ENCODE measurements around the gene PDLIM7.

Gene PDLIM7

DNA sequence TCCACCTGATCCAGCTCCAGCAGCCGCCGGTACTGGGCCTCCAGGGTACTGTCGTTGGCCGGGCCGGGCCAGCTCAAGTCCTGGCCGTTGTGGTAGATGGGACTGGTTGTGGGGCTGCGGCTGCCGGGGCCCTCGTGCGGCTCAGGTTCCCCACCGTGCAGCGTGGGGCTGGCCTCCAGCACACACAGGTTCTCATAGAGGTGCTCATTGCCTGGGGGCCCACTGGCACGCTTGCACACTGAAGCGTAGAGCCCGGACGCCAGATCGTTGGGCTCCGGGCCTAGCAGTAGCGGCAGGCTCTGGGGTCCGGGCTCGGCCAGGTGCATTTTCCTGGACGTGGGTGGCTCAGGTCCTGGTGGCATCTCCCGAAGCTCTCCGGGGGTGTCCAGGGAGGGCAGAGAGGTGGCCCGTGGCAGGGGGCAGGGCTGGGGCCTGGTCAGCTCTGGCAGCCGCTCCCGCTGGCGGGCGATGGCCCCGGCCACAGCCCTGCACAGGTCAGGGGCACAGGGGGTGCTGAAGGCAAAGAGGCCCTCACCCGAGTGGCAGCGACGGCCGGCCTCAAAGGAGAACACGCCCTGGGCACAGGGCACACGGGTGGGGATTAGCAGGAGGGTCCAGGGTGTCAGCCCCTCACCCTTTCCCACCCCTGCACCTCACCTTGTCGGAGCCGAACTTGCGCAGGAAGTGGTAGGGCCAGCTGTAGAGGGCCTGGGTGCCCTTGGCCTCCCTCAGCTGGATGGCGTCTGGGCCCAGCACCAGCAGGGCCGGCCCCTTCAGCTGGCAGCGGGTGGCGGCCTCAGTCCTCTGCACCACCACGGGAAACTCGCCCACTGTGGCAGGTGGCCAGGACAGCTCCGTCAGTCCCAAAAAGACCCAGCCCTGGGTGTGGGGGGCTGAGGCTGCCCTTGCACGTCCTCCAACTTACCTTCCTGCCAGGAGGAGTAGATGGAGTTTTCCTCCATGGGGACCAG lies 7.0 kb upstream of the PDLIM7 start:
- no peak for DNase-seq

DNA sequence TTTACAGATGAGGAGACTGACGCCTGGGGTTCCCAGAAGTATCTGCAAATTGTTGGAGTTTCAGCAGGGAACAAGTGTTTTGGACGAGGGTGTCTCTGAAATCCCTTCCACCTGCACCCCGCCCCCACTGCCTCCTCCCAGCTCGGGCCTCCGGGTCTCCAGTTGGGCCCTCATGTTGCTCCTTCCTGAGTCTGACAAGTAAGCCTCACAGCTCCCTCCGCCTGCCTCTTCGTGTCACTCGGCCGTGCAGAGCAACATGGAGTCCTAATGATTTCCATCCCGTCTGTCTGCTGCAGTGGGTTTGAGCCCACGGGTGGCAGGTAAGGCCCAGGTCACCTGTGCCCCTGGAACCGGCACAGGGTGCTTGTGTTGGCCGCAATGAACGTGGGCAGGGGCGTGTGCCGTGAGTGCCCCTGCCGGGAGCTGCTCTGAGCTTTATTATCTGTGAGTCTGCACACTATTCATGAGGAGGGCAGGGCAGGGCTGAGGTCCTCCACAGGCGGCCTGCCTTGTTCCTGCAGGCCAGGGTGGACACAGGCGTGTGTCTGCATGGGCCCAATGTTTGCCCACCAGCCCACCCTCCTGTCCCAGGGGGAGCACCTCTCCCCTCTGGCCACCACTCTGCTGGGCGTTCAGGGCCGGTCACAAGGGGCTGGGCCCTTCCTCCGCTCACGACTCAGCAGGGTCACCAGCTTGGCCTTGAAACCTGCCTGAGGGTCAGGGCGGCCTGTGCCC lies 6.1 kb upstream of the PDLIM7 start:
- DNase-seq, result no peak

DNA sequence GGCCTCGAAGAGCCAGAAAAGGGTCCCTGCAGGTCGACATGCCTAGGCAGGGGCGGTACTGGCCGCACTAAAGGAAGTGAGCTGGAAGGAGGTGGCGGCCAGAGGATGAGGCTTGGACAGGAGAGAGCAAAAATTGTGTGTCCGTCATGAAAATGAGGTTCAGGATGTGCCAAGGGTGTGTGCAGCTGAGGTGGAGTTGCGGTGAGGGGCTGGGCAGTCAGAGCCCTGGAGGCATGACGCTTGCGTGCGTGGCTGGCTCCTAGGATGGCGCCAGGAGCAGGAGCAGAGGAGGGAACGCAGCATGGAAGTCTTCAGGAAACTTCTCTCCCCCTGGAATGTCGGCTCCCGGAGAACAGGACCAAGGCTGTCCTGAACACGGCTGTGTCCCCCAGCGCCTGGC lies 5.5 kb upstream of the PDLIM7 start:
- DNase-seq, result no peak

DNA sequence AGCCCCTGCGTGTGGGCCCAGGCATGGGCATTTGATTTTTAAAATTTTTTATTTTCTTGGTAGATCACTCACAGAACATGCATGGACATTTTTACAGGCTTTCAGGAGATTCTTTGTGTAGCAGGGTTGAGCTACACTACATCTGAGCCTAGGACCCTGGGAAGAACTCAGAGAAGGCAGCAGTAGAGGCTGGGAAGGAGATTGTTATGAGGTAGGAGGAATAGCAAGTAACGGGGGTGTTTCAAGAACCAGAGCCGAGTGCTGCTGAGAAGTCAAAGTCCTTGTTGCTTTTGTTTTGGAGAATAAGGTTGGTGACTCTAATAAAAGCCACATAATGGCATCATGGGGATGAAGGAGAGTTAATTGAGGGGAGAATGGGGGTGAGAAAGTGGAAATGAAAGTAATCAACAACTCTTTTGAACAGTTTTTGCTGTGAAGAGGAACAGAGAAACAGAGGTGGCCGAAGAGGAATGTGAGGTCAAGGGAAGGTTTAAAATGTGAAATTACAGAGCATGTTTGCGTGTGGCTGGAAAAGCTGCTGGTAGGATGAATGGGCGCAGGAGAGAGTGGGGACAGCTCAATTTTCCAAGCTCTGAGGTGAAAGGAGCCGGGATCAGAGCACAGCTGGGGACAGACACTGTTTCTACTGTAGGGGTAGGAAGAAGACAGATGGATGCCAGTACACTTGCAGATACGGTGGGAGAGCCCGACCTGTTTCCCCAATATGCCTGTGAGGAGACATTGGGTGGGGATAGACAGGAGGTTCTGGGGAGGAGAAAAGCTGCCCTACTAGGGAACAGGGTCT lies 4.7 kb upstream of the PDLIM7 start:
- no peak for DNase-seq

DNA sequence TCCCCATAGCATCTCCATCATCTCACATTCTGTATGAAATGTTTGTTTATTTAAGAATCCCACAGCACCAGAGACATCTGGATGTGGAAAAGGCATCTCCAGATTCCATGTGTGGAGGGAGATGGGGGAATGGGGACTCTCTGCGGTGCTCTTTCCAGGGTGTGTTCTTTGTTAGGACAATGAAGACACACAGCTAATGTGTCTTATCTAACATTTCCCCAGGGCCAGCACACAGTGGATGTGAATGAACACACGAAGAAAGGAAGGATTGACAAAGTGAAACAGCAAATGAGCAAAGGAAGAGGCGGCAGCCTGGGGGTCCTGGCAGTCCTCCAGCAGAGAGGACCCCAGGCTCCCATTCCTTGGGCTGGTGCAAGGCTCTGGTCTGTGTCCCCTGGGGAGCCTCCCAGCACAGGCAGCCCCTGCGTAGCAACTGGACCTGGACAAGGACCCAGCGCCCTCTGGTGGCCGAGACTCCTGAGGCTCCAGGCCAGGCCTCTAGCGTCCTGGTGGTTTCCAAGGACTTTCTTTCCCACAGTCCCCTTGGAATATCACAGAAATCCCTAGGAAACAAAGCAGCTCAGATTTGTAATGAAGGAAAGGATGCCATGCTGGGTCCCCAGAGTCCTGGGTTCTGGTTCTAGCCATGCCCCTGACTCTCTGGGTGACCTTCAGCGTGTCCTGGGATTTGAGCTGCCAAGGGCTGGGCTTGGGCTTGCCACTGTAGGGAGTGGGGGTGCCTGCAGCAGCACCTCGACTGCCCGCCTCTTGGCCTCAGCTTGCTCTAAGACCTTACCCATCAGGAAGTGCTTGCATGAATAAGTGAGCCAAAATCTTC lies 3.5 kb upstream of the PDLIM7 start:
- DNase-seq, result peak; percentile 22

DNA sequence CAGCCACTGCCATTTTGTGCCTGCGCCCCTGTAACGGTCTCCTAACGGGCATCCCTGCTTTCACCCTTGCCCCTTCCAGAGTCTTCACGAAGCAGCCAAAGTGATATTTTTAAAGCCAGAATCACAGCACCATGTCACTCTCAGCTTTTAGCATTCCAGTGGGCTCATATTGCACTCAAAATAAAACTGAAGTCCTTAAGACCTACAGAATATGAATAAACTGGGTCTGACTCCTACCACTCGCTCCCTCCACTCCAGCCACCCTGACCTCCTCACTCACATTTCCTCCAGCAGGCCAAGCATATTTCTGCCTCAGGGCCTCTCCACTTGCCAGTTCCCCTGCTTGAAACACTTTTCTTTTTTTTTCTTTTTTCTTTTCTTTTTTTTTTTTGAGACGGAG lies 2.4 kb upstream of the PDLIM7 start:
- no peak for DNase-seq

DNA sequence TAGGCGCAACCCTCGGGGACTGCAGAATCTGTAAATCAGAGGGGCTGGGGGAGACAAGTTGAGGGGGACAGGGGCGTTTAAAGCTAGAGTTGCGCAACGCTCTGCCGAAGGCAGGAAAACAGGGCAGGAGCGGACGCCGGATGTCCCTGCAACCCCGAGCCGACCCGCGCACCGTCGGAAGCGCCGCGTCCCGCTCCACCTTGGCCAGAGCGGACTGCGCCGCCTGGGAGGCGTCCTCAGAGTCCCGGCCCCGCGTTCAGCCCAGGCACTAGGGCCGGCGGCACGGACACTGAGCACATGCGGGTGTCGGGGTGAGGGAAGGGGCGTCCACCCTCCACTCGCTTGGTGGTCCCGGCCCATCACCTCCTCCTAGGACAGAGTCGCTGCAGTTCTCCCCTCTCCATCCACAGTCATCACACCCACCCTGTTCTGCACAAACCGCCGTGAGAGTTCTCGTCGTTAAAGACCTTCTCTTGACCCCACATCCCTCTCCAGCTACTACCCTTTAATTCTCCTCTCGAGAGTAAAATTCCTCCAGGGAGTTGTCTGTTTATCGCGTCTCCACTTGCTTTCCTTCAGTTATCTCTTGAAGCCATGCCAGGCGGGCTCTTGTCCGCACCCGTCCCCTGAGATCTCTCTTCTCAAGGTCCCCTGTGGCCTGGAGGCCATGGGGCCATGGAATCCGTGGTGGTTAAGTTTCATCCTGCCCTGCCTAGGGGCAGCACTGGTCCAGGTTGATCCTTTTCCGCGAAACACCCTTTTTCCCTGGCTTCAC lies 796 bp upstream of the PDLIM7 start:
- no peak for DNase-seq

DNA sequence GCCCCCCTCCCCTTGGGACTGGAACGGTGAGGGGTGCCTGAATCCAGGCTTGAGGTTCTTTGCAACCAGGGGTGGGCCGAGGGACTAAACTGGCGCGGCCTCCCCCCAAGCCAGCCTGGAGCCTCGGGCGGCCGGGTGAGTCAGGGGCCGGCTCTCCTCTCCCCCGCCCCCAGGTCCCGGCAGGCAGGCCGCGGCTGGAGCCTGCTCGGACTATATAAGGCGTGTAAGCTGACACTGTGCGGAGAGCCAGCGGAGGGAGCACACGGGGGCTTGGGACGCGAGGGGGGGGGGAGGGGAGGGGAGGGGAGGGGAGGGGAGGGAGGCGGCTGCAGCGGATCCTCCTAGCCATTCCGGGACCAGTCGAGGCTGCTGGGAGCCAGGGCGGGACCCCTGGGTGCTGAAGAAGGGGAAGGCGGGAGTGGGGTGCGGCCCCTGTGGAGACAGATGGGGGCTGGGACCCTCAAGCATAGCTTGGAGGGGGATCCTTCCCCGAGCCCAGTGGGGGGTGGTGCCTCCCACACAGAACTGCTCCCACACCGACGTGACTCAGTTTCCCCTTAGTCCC lies 595 bp downstream of the PDLIM7 start:
- peak; percentile 77 for DNase-seq

DNA sequence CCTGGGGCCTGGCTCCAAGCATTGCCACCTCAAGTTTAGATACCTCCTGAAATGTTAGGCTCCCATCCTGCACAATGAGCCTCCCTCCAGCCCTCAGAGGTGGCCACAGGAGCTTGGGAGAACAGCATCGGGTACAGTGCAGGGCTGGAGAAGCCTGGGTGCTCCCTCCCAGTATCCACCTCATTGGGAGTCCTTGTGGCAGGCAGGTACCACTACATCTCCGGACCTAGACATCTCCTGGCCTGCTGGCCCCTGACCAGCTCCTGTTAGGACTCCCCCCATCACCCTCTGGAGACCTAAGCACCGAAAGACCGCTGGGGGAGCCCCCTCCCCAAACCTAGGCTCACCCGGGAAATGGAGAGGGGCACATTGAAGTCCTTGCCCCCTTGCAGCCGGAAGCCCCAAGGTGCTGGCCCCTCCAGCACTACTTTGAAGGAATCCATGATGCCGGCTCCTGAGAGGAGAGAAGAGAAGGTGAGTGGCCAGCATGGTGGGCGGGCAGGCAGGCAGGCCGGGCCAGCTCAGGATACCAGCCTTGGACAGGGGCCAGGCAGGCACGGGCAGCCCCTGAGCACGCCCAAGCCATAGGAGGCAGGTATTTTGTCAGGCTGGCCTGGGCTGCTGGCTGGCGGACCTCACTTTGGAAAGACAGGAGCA lies 1.2 kb downstream of the PDLIM7 start:
- peak; percentile 66 for DNase-seq

DNA sequence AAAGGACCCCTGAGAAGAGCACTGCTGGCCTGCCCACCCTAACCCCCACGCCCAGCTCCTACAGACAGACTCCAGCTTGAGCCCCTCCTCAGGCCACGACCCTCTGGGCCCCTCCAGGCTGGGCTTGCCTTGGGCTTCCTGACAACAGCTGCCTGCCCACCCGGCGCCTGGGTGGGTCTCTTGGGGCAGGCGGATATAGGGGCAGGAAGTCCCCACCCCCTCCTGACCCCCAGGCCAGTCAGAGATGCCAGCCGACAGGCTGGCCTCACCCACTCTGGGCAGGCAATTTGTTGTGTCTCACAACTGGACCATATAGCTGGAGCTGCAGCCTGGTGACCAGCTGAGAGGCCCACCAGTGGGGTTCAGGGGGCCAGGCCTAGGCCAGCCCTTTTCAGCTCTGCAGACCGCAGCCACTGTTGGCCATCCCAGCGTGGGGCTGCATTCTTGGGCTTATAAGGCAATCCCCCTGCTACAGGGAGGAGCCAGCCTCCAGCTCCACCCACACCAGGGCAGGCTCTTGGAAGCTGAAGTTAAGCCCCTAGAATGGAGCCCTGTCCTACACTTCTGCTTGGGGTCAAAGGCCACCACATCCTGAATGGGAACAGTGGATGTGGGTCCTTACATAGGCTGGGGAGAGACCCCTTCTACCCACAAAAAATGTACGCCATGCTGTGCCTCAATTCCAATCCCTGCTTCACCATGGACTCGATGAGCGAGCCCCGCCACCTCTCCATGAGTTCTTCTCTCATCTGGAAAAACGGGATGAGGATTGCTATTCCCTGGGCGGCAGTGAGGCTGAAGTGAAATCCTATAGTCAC lies 2.0 kb downstream of the PDLIM7 start:
- DNase-seq, result peak; percentile 64

DNA sequence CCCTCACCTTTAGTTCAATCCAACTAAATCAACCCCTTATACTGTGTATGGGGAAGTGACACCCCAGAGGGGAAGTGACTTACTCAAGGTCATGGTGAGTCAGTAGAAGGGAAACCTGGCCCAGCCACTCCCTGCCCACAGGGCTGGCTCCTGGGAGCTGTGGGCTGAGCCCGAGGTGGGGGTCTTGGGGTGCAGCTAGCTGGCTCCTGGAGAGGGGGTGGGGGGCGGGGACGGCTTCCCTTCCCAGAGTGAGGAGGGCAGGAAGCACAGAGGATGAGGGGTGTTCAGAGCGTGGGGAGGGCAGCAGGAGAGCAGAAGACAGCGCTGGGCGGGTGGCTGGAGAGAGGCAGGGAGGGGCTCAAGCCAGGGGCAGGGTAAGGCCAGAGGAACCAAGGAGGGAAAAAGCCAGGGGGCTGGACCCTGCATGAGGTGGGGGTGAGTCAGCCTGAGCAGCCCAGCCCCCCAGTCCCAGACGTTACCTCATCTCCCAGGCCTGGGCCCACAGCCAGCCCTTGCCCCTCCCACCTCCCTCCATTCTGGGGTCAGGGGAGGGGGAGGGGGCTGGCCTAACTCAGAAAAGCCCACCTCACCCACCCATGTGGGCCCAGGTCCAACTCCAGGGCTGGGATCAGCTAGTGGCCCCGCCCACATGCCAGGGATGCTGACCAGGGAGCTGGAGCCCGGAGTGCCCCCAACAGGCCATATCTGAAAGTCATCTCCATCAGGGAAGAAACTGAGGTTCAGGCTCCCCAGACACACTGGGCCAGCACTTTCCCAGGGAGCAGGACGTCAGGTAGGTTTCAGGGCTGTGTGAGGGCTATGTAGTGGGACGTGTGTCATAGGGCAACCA lies 2.8 kb downstream of the PDLIM7 start:
- peak; percentile 94 for DNase-seq

DNA sequence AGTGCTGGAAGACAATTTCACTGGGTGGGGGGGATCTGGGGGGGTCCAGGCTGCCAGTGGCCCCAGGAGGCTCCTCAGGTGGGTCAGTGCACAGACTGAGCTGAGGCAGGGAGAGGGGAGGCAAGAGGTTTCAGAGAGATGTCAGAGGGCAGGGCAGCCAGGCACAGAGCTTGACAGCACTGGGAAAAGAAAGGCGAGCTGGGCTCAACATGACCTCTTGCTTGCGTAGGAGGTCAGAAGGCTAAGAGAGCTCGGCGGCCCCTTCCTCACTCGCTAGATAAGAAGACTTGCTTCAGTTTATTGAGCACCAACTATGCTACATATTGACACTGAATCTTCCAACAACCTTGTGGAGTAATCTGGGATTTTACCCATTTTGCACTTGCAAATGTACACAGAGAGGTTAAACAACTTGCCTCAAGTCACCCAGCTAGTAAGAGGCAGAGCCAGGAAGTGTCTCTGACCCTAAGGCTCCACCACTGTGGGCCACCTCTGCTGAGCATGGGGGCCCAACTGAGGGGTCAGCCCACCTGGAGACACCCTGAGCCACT lies 3.5 kb downstream of the PDLIM7 start:
- DNase-seq, result no peak

DNA sequence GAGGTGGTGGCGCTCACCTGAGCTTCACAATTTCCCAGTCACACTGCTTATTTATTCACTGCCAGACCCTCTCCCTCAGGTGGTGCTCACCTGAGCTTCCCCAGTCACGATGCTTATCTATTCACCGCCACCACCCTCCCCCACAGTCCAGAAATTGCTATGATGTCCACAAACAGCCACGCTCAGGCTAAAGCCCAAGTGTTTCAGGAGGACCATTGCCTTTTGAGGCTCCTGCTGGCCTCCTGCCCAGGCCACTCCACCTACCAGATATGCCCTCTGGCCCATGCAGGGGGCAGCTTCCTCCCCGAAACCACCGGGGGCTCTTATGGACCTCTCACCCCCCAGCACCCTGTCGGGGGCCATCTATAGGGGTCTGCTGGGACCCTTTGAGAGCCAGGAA lies 4.6 kb downstream of the PDLIM7 start:
- no peak for DNase-seq

DNA sequence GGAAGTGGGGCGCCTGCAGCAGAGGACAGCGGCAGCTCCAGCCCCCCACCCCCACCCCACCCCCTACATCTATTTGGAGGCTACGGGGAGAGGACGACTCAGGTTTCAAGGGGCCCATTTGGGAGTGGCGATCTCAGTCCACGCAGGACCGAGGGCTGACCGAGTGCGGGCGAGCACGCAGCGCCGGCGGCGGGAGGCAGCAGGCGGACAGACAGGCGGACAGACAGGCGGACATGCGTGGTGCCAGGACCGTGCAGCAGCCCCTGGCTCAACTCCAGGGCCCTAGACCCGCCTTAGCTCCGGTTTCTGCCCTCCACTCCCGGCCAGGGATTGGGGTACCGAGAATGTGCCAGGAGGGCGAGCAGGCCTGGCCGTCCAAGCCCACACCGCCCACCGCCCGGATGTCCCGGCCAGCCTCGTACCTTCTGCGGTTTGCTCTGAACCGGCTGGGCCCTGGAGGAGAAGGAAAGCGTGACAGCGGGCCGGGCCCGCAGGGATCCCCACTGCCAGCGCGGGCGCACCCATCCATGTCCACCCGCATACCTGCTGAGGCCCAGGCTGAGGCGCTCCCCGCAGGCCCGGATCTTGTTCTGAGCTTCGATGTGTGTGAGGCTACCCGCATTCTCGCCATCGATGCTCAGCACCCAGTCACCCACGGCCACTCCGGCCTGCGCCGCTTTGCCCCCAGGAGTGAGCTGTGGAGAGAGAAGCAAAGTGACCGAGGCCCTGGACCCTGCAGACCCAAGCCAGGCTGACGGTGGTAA lies 5.2 kb downstream of the PDLIM7 start:
- DNase-seq, result no peak

DNA sequence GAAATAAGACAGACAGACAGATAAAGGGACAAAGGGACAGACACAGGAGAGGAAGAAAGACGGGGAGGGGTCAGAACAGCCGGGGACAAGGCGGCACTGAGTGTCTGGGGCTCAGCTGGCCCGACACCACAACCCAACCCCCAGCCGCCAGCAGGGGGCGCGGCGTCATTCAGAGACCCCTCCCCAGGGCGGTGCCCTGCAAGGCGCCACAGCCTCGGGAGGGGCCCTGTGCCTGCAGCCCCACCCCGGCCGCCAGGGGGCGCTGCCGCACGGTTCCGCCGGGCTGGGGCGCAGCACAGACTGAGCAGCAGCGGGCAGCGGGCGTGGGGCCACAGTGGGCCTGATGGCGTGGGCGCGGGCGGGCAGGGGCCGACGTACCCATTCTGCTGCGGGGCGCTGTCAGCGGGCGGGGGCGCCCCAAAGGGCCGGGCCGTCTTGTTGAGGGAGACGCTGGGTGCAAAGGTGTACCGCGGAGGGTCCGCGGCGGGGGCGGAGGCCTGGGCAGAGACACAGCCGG lies 5.9 kb downstream of the PDLIM7 start:
- no peak for DNase-seq

DNA sequence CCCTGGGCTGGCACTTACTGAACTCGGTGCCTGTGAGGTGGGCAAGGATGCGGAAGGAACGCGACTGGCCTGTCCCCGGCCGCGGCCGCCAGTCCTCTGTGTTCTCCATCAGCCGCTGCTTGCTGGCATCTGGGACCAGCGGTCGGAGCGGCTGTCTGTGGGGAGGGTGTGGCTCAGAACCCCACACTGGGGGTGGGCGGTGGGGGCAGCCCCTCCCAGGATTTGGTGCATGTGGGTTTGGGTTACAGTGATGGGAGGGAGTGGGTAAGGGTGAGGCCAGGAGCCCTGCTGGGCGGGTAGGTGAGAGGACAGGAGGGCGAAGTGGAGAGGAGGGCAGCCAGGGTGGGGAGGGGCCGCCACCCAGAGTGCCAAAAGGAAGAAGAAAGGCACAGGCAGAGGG lies 6.4 kb downstream of the PDLIM7 start:
- no peak for DNase-seq

DNA sequence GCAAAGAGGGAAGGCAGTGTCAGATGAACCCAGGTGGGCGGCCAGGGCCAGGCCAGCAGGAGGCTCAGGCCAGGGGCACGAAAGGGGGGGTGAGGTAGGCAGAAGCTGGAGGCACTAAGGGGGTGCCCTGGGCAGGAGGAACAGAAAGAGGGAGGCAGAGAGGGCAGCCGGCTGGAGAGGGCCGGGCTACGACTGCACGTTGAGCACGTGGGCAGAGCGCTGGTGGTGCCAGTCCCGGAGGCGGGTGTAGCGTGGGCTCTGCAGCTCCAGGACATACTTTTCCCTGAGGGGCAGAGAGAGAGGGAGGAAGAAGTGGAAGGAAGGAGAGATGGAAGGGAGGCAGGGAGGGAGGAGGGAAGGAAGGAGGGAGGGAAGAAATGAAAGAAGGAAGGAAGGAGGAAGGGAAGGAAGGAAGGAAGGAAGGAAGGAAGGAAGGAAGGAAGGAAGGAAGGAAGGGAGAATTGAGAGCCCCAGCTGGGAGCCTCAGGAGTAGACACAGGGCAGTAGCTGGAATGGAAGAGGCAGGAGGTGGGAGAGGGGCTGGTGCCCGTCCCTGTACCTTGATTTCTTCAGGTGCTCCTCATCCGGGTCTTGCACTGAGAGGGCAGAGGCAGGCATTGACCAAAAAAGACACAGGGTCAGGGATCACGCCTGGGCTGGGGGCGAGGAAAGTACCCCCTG lies 7.0 kb downstream of the PDLIM7 start:
- DNase-seq, result no peak
